ENCODE results near the gene ADAMTSL3. TPM values are rescaled to one million over a fixed set of nuclear protein-coding genes. Genes with fewer than 3 reads are reported as not detected.

The ADAMTSL3 gene
- total and polyA plus RNA-seq, 2 experiments from 2014 or later: 0.61 to 0.87 TPM

- no peak overlapping the region for H3K27ac Mint-ChIP-seq
- ATAC-seq: no peak
- no peak overlapping the region for H3K4me3 ChIP-seq
- no peaks in the 10 kb centered on the region for H3F3A ChIP-seq (replicated peaks; ENCODE audit: low read depth)
- H3K36me3 Mint-ChIP-seq (ENCODE audit: low read depth): no peaks in the 10 kb centered on the region
- no peaks in the 10 kb centered on the region for H3K79me2 ChIP-seq (replicated peaks; ENCODE audit: insufficient read depth)
- no peaks in the 10 kb centered on the region for H3K4me1 Mint-ChIP-seq
- no peaks in the 10 kb centered on the region for H3K27me3 Mint-ChIP-seq (ENCODE audit: insufficient read depth, low read depth, poor library complexity)
- no peaks in the 10 kb centered on the region for H3K9me2 ChIP-seq (ENCODE audit: insufficient read depth)
- no peaks in the 10 kb centered on the region for H4K20me1 ChIP-seq (replicated peaks; ENCODE audit: insufficient read depth)
- no peak overlapping the region for H3K4me3 Mint-ChIP-seq
- H3K9me3 Mint-ChIP-seq: no peaks in the 10 kb centered on the region; the same call in 2 of the 3 replicates
- peak overlapping the region; percentile 39; the same call in 1 of the 2 replicates for H2AFZ ChIP-seq
- H3K36me3 ChIP-seq (ENCODE audit: insufficient read depth): no peaks in the 10 kb centered on the region
- H3K27me3 ChIP-seq (ENCODE audit: insufficient read depth): no peaks in the 10 kb centered on the region
- no peak for DNase-seq (ENCODE audit: low spot score)
- no peaks in the 10 kb centered on the region for H3K4me1 ChIP-seq (ENCODE audit: insufficient read depth)
- no peak overlapping the region for H3K27ac ChIP-seq (ENCODE audit: low read depth)
- TF ChIP-seq NANOG (IDR thresholded peaks at IDR 0.05; ENCODE audit: borderline replicate concordance): no peak
- no peak overlapping the region for H3K4me2 ChIP-seq
Observed at GRCh38 chr15:83998486-83998885, 344.6 kb downstream of the ADAMTSL3 start.

GRCh38 chr15:83999396-84000135 lies 345.6 kb downstream of the ADAMTSL3 start:
- no peak overlapping the region for H3K4me3 Mint-ChIP-seq
- no peaks in the 10 kb centered on the region for H3K4me1 Mint-ChIP-seq
- no peaks in the 10 kb centered on the region for H3K36me3 Mint-ChIP-seq (ENCODE audit: low read depth)
- H3F3A ChIP-seq (replicated peaks; ENCODE audit: low read depth): no peaks in the 10 kb centered on the region
- no peak overlapping the region for H3K4me3 ChIP-seq
- H3K79me2 ChIP-seq (replicated peaks; ENCODE audit: insufficient read depth): no peaks in the 10 kb centered on the region
- H3K9me3 Mint-ChIP-seq: no peaks in the 10 kb centered on the region; the same call in 2 of the 3 replicates
- H4K20me1 ChIP-seq (replicated peaks; ENCODE audit: insufficient read depth): no peaks in the 10 kb centered on the region
- no peak overlapping the region for H3K27ac ChIP-seq (ENCODE audit: low read depth)
- no peaks in the 10 kb centered on the region for H3K36me3 ChIP-seq (ENCODE audit: insufficient read depth)
- no peak overlapping the region for H2AFZ ChIP-seq
- peaks cover 3% of the 10 kb centered on the region; the same call in 1 of the 2 replicates for H3K9me2 ChIP-seq (ENCODE audit: insufficient read depth)
- no peaks in the 10 kb centered on the region for H3K4me1 ChIP-seq (ENCODE audit: insufficient read depth)
- DNase-seq (ENCODE audit: low spot score) (no peak), ATAC-seq (no peak)
- TF ChIP-seq ETS1 (IDR thresholded peaks at IDR 0.05): no peak
- TF ChIP-seq POLR2AphosphoS5 (IDR thresholded peaks at IDR 0.05; ENCODE audit: low read depth): no peak
- TF ChIP-seq STAT1 (IDR thresholded peaks at IDR 0.05; ENCODE audit: unreplicated experiment): no peak
- TF ChIP-seq, protein P1, sequence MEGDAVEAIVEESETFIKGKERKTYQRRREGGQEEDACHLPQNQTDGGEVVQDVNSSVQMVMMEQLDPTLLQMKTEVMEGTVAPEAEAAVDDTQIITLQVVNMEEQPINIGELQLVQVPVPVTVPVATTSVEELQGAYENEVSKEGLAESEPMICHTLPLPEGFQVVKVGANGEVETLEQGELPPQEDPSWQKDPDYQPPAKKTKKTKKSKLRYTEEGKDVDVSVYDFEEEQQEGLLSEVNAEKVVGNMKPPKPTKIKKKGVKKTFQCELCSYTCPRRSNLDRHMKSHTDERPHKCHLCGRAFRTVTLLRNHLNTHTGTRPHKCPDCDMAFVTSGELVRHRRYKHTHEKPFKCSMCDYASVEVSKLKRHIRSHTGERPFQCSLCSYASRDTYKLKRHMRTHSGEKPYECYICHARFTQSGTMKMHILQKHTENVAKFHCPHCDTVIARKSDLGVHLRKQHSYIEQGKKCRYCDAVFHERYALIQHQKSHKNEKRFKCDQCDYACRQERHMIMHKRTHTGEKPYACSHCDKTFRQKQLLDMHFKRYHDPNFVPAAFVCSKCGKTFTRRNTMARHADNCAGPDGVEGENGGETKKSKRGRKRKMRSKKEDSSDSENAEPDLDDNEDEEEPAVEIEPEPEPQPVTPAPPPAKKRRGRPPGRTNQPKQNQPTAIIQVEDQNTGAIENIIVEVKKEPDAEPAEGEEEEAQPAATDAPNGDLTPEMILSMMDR (conservative IDR thresholded peaks at IDR 0.05; ENCODE audit: low read depth in 2 of 2): no peak
- TF ChIP-seq ZNF462 (CRISPR knock-in tag; IDR thresholded peaks at IDR 0.05): no peak
- TF ChIP-seq NANOG (IDR thresholded peaks at IDR 0.05; ENCODE audit: borderline replicate concordance): no peak
- no peak for TF ChIP-seq EZH2phosphoT487 (IDR thresholded peaks at IDR 0.05; ENCODE audit: unreplicated experiment)
- TF ChIP-seq ZNF114 (CRISPR knock-in tag; IDR thresholded peaks at IDR 0.05): no peak
- no peak for TF ChIP-seq EZH2 (IDR thresholded peaks at IDR 0.05; ENCODE audit: low read depth, unreplicated experiment)
- TF ChIP-seq ZNF331 (CRISPR knock-in tag; IDR thresholded peaks at IDR 0.05; ENCODE audit: low read depth): no peak
- TF ChIP-seq JUNB (IDR thresholded peaks at IDR 0.05; ENCODE audit: unreplicated experiment): no peak
- no peak for TF ChIP-seq CREB1 (CRISPR knock-in tag; IDR thresholded peaks at IDR 0.05; ENCODE audit: low read depth)
- no peak overlapping the region for H3K27ac Mint-ChIP-seq
- H3K4me2 ChIP-seq: no peak overlapping the region
- no peaks in the 10 kb centered on the region for H3K27me3 ChIP-seq (ENCODE audit: insufficient read depth)
- H3K27me3 Mint-ChIP-seq (ENCODE audit: insufficient read depth, low read depth, poor library complexity): no peaks in the 10 kb centered on the region
